Adrenal gland (tissue), 5 donors: ENCODE results near the gene ZNF253.

ENCODE experiments used
- CTCF ChIP-seq, 6 experiments: fragments of 450-650 bp in 4 of 6; fragments of 200-600 bp in 2 of 6; sonication (generic) in 1 of 6; IDR thresholded peaks; 1 replicate in 5 of 6; 2 replicates in 1 of 6; pipeline versions ENCODE4 v1.5.1 to v1.8.0; 2016 to 2021; ENCODE audit warnings: antibody characterized with exemption in 6 of 6, mild to moderate bottlenecking in 2 of 6, moderate library complexity in 1 of 6
- POLR2A ChIP-seq, 2 donors: fragments of 450-650 bp; IDR thresholded peaks; one replicate each; pipeline ENCODE4 v1.6.1; 2017; ENCODE audit warnings: antibody characterized with exemption in 2 of 2, mild to moderate bottlenecking in 2 of 2, moderate library complexity in 1 of 2
- donor health status: DM: no; HTN: no; CAD: no.

- TF ChIP-seq CTCF (IDR thresholded peaks at IDR 0.05) (no peak), POLR2A (IDR thresholded peaks at IDR 0.05) (no peak)
Measured at GRCh38 chr19:19826875-19827274, 38.8 kb upstream of the ZNF253 start.
